Psoas muscle (tissue), 8 donors: ENCODE data around the gene TMEM135. TPM values are rescaled to one million over a fixed set of nuclear protein-coding genes. Genes with fewer than 3 reads are reported as not detected.
"Not testable (repeated sequence)": the region's sequence is repeated elsewhere in the genome, so short reads cannot be mapped to it uniquely, and the experiment has no call there.

Experiments used
- ATAC-seq, 4 donors: fragments of 200-7000 bp; cut with Tn5 transposase; one replicate each; pipeline ENCODE4 v1.9.1; 2020; ENCODE audit warnings: moderate library complexity in 3 of 4, mild to moderate bottlenecking in 2 of 4
- DNase-seq, 2 donors: peaks; one replicate each; pipeline ENCODE4 v3.0.0-alpha.2; 2020
- H3K27ac ChIP-seq: fragments of 200-600 bp; one replicate; pipeline ENCODE4 v1.8.0; 2022
- H3K27me3 ChIP-seq, 3 donors: fragments of 200-600 bp in 1 of 3; one replicate each; pipeline versions ENCODE4 v1.6.1 to v1.8.0; 2013 to 2022; ENCODE audit warnings: low read length in 2 of 3, mild to moderate bottlenecking in 2 of 3, moderate library complexity in 1 of 3; ENCODE audit not compliant: insufficient read depth in 3 of 3
- H3K36me3 ChIP-seq, 2 donors: fragments of 200-600 bp in 1 of 2; one replicate each; pipeline versions ENCODE4 v1.6.1 to v1.8.0; 2013 to 2022; ENCODE audit warnings: low read depth in 1 of 2, mild to moderate bottlenecking in 1 of 2, moderate library complexity in 1 of 2; ENCODE audit not compliant: insufficient read depth in 1 of 2
- H3K4me1 ChIP-seq: fragments of 200-600 bp; one replicate; pipeline ENCODE4 v1.8.0; 2022
- H3K4me3 ChIP-seq: fragments of 200-600 bp; one replicate; pipeline ENCODE4 v1.8.0; 2022; ENCODE audit warnings: mild to moderate bottlenecking
- H3K9me3 ChIP-seq: fragments of 200-600 bp; one replicate; pipeline ENCODE4 v1.8.0; 2022
- CTCF ChIP-seq: fragments of 200-600 bp; IDR thresholded peaks from one replicate; pipeline ENCODE4 v1.8.0; 2022; ENCODE audit warnings: antibody characterized with exemption
- WGBS, 3 donors: extraction: QIAGEN DNeasy Blood & Tissue Kit; methylation state at CpG; one replicate each; pipeline versions ENCODE4 v1.1.6 to v1.1.7; 2013; 5-methylcytosine and 5-hydroxymethylcytosine counted together
- intact Hi-C, 2 donors: fragments of 100-400 bp; cut with DNase I; formaldehyde crosslinking; loops; one replicate each; pipeline versions ENCODE4 v1.11.0 to v1.14.2; 2022
- polyA plus RNA-seq, 3 donors: library from polyadenylated mRNA; stranded (reverse); fragments of 200-250 nt; gene quantifications; one replicate each; pipeline ENCODE4 v1.2.3, GENCODE V29; 2013
- total RNA-seq, 4 donors: library from RNA; stranded (reverse); fragmentation: NEBNext Ultra II Directional in 2 of 4; extraction: Animal tissue kit (Norgen Biotek cat#: 25700) in 2 of 4; gene quantifications; one replicate each; pipeline versions ENCODE4 v1.2.1 to v1.2.4, GENCODE V29; 2021 to 2023
- donor health status: healthy with polysubstance abuse.
- donor health status: DM: no; HTN: no; CAD: no; lungs with moderate emphysema.
- donor health status: Bipolar disorder and iron deficiency.
- donor health status: healthy.
- donor health status: DM: yes; HTN: yes; CAD: no.
- donor health status: DM: no; HTN: no; CAD: no.
- donor health status: DM: no; HTN: no; CAD: no.
- donor health status: DM: yes; HTN: yes; CAD: no.

Gene TMEM135
- total and polyA plus RNA-seq, 7 donors: 4.1 to 26.6 (median 9.4) TPM

- DNase-seq: no peak
- H3K36me3 ChIP-seq: no peaks in the 10 kb centered on the region
- intact Hi-C loops: no loop called here
- no peaks in the 10 kb centered on the region for H3K9me3 ChIP-seq
- H3K4me1 ChIP-seq: no peaks in the 10 kb centered on the region
- no peaks in the 10 kb centered on the region for H3K27me3 ChIP-seq
- no peak for TF ChIP-seq CTCF
- H3K4me3 ChIP-seq: no peak overlapping the region
- 93 to 99% (median 95%) methylated on average over 5 of the region's 5 CpGs for WGBS, 3 donors
- H3K27ac ChIP-seq: no peak overlapping the region
- no peak for ATAC-seq
Observed at GRCh38 chr11:86991341-86991740, 46.4 kb upstream of the TMEM135 start.

- H3K36me3 ChIP-seq, H3K9me3 ChIP-seq, H3K4me3 ChIP-seq, DNase-seq, ATAC-seq, H3K4me1 ChIP-seq, intact Hi-C loops, H3K27me3 ChIP-seq, H3K27ac ChIP-seq: not testable (repeated sequence)
- 96 to 99% (median 98%) methylated on average over 4 of the region's 4 CpGs for WGBS, 3 donors
Observed at GRCh38 chr11:86992340-86992739, 45.4 kb upstream of the TMEM135 start.

DNA sequence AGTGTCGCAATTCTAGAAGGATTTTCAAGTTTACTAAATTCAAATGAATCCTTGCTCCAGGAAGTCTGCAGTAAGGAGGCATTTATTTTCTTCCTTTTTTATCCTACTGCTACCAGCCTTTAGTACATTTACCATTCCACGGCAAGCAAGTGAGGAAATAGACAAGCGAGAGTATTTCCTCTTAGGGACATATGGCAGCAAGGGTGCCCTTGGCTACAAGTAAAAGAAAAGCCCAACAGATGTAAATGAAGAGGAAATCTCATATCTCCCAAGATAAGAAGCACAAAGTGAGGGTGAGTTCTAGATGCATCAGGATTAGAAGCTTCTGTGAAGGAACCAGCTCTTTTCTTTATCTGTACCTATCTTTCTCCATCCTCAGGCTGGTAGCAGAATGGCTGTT lies 44.7 kb upstream of the TMEM135 start:
- H3K36me3 ChIP-seq: no peaks in the 10 kb centered on the region
- H3K27me3 ChIP-seq: no peaks in the 10 kb centered on the region
- DNase-seq: no peak
- intact Hi-C loops: no loop called here
- H3K4me1 ChIP-seq: no peaks in the 10 kb centered on the region
- WGBS, 3 donors: 81 to 93% (median 84%) methylated on average over 3 of the region's 3 CpGs
- H3K9me3 ChIP-seq: no peaks in the 10 kb centered on the region
- no peak overlapping the region for H3K4me3 ChIP-seq
- no peak for ATAC-seq
- no peak for TF ChIP-seq CTCF
- H3K27ac ChIP-seq: no peak overlapping the region

DNA sequence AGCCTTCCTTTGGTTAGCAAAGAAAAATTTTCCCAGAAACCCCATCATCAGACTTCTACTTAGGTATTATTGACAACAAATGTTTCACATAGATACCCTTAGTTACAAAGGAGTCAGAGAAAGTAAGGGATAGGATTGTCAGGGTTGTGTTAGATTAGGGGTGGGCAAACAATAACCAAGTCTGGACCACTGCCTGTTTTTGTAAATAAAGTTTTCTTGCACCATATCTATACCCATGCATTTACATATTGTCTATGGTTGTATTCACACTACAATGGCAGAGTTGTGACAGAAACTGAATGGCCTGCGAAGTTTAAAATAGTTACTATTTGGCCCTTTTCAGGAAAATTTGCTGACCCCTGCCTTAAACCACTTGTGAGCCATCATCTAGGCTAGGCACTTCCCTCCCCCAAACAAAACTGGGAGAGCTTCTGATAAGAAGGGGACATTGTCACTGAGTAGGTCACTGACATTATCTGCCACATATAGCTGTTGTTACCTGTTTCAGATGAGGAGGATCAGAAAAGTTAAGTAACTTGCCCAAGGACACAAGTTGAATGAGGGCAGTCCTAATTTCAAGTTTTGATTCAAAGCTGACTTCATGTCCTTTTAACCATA lies 40.7 kb upstream of the TMEM135 start:
- 100% methylated on average over 1 of the region's 1 CpG for WGBS, 3 donors
- Histone ChIP-seq H3K4me3 (no peak overlapping the region), H3K36me3 (no peaks in the 10 kb centered on the region), H3K4me1 (no peaks in the 10 kb centered on the region), H3K9me3 (no peaks in the 10 kb centered on the region), H3K27me3 (no peaks in the 10 kb centered on the region), H3K27ac (no peak overlapping the region)
- ATAC-seq: no peak
- DNase-seq: no peak
- no peak for TF ChIP-seq CTCF
- intact Hi-C loops: no loop called here

DNA sequence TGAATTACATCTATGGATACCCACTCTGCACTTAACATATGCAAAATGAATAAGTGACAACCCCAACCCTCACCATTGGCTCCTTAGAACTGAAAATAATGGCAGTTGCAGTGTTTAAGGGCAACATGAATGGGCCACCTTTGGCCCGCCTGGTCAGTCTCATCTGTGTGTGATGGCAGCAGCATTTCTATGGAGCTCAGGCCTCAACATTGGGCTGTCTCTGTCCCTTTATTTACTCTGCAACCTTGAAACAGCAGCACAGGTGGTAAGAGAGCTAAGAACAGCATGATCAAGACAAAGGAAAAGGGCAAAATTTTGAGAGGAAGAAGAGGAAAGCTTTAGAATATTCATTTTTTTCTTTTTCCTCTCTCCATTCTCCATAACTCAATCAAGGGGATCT lies 38.3 kb upstream of the TMEM135 start:
- H3K27me3 ChIP-seq: no peaks in the 10 kb centered on the region
- no peaks in the 10 kb centered on the region for H3K36me3 ChIP-seq
- 96 to 100% (median 100%) methylated on average over 1 of the region's 1 CpG for WGBS, 3 donors
- no peak for ATAC-seq
- TF ChIP-seq CTCF: no peak
- DNase-seq: no peak
- intact Hi-C loops: no loop called here
- H3K4me3 ChIP-seq: no peak overlapping the region
- H3K9me3 ChIP-seq: no peaks in the 10 kb centered on the region
- no peak overlapping the region for H3K27ac ChIP-seq
- H3K4me1 ChIP-seq: no peaks in the 10 kb centered on the region
